HEK293 (cell line): ENCODE measurements around the gene SLC8A1.

Experiments used
- GLI4 ChIP-seq: fragments of 450-650 bp; formaldehyde crosslinking; IDR thresholded peaks from 2 replicates; pipeline ENCODE4 v1.5.1; 2016; ENCODE audit warnings: missing biosample characterization, missing genetic modification characterization
- KLF10 ChIP-seq: fragments of 450-650 bp; IDR thresholded peaks from 2 replicates; pipeline ENCODE4 v1.5.1; 2018; ENCODE audit warnings: missing biosample characterization, mild to moderate bottlenecking, missing genetic modification characterization
- SP7 ChIP-seq: fragments of 450-650 bp; formaldehyde crosslinking; IDR thresholded peaks from 2 replicates; pipeline ENCODE4 v1.5.1; 2016; ENCODE audit warnings: missing biosample characterization, missing genetic modification characterization
- ZNF140 ChIP-seq: fragments of 450-650 bp; formaldehyde crosslinking; IDR thresholded peaks from 2 replicates; pipeline ENCODE4 v1.5.1; 2016; ENCODE audit warnings: missing biosample characterization, missing genetic modification characterization
- ZNF292 ChIP-seq: fragments of 450-650 bp; formaldehyde crosslinking; IDR thresholded peaks from 2 replicates; pipeline ENCODE4 v1.5.1; 2016; ENCODE audit warnings: low read depth, missing biosample characterization, missing genetic modification characterization, borderline replicate concordance
- ZNF501 ChIP-seq: fragments of 450-650 bp; formaldehyde crosslinking; IDR thresholded peaks from 2 replicates; pipeline ENCODE4 v1.5.1; 2016; ENCODE audit warnings: missing biosample characterization, missing genetic modification characterization
- ZNF626 ChIP-seq: fragments of 450-650 bp; sonication (Bioruptor Pico); formaldehyde crosslinking; IDR thresholded peaks from 2 replicates; pipeline ENCODE4 v1.5.1; 2018; ENCODE audit warnings: missing biosample characterization, missing genetic modification characterization, inconsistent platforms
- TF ChIP-seq, protein P1 (sequence below): fragments of 450-650 bp; formaldehyde crosslinking; IDR thresholded peaks from 2 replicates; pipeline ENCODE4 v1.5.1; 2016; ENCODE audit warnings: missing biosample characterization, missing genetic modification characterization
- TF ChIP-seq, protein P2 (sequence below): fragments of 450-650 bp; formaldehyde crosslinking; IDR thresholded peaks from 2 replicates; pipeline ENCODE4 v1.5.1; 2016; ENCODE audit warnings: missing biosample characterization, missing genetic modification characterization

DNA sequence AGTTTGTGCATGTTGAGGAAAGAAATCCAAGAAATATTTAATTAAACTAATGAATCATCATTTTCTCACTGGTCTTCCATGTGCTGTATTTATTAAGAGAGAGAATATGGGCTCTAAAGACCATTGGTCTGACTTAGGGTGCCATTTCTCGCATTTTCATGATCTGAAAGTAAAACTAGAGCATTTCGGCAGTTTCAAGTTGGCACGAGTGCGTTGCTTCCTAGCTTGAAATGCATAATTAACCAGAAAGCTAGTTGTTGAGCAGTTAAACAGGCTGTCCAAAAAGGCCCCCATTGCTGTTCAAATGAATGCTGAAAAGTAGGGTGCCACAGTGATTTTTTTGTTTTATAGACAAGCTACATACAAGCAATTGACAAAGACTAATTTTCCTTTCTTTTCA, 47.4 kb downstream of the SLC8A1 start:
- TF ChIP-seq, protein P1, sequence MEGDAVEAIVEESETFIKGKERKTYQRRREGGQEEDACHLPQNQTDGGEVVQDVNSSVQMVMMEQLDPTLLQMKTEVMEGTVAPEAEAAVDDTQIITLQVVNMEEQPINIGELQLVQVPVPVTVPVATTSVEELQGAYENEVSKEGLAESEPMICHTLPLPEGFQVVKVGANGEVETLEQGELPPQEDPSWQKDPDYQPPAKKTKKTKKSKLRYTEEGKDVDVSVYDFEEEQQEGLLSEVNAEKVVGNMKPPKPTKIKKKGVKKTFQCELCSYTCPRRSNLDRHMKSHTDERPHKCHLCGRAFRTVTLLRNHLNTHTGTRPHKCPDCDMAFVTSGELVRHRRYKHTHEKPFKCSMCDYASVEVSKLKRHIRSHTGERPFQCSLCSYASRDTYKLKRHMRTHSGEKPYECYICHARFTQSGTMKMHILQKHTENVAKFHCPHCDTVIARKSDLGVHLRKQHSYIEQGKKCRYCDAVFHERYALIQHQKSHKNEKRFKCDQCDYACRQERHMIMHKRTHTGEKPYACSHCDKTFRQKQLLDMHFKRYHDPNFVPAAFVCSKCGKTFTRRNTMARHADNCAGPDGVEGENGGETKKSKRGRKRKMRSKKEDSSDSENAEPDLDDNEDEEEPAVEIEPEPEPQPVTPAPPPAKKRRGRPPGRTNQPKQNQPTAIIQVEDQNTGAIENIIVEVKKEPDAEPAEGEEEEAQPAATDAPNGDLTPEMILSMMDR (tag by site-specific recombination), result no peak
- TF ChIP-seq ZNF626 (tag by site-specific recombination) (no peak), ZNF292 (tag by site-specific recombination) (no peak), SP7 (tag by site-specific recombination) (no peak), GLI4 (tag by site-specific recombination) (no peak), KLF10 (no peak), ZNF501 (tag by site-specific recombination) (no peak), ZNF140 (tag by site-specific recombination) (no peak)
- TF ChIP-seq, protein P2, sequence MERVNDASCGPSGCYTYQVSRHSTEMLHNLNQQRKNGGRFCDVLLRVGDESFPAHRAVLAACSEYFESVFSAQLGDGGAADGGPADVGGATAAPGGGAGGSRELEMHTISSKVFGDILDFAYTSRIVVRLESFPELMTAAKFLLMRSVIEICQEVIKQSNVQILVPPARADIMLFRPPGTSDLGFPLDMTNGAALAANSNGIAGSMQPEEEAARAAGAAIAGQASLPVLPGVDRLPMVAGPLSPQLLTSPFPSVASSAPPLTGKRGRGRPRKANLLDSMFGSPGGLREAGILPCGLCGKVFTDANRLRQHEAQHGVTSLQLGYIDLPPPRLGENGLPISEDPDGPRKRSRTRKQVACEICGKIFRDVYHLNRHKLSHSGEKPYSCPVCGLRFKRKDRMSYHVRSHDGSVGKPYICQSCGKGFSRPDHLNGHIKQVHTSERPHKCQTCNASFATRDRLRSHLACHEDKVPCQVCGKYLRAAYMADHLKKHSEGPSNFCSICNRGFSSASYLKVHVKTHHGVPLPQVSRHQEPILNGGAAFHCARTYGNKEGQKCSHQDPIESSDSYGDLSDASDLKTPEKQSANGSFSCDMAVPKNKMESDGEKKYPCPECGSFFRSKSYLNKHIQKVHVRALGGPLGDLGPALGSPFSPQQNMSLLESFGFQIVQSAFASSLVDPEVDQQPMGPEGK (tag by site-specific recombination), result no peak
